ENCODE results near the gene BLNK. TPM values are rescaled to one million over a fixed set of nuclear protein-coding genes. Genes with fewer than 3 reads are reported as not detected.

Gene BLNK
- total RNA-seq, 1 donor from 2014 or later, result not detected

DNA sequence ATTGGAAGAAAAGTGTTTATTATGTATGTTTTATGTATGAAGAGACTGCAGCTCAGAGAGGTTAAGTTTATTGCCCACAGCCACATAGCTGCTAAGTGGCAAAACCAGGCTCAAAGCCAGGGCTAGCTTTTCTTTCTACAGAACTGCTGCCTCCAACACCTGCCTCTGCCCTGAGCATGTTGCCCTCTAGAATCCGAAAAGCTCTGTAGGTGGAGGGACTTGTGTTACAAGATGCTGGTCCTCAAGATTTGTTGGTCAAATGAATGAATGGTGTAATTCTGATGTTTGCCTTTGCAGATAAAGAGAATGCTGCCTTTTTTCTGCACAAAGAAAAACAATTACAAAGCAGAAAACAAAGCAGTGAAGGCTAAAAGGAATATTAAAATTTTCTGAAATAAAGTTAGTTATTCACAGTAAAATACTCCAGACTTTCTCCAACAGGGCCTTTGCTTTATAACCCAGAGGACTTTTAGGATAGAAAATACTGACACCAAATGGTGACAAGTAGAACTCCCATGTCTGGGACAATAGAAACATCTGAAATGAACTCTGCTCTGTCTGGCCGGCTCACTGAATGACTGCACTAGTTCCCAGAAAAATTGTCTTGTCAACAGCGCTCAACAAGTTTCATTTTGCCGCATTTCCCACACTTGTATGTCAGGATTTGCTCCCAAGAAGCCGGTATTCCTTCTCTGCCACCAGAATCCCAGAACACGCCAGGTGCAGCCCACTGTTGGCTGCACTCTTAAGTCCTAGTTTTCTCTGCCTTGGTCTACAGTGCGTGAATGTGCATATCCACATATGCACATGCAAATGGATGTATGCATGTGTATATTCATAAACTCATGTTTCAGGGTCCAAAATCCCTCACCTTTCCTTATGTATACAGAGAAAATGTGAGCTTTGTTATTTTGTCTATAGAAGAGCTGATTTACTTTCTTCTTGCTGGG lies 21.9 kb upstream of the BLNK start:
- Mint-ChIP-seq H3K27ac (no peak overlapping the region), H3K9me3 (no peaks in the 10 kb centered on the region), H3K27me3 (ENCODE audit: insufficient read depth, low read depth) (peaks cover 3% of the 10 kb centered on the region), H3K36me3 (no peaks in the 10 kb centered on the region), H3K4me1 (peaks cover 4% of the 10 kb centered on the region), H3K4me3 (no peak overlapping the region)
- no peak overlapping the region for H3K27ac ChIP-seq
- H3K4me3 ChIP-seq, result no peak overlapping the region
- TF ChIP-seq EZH2phosphoT487 (IDR thresholded peaks at IDR 0.05), result no peak
- TF ChIP-seq, protein P1, sequence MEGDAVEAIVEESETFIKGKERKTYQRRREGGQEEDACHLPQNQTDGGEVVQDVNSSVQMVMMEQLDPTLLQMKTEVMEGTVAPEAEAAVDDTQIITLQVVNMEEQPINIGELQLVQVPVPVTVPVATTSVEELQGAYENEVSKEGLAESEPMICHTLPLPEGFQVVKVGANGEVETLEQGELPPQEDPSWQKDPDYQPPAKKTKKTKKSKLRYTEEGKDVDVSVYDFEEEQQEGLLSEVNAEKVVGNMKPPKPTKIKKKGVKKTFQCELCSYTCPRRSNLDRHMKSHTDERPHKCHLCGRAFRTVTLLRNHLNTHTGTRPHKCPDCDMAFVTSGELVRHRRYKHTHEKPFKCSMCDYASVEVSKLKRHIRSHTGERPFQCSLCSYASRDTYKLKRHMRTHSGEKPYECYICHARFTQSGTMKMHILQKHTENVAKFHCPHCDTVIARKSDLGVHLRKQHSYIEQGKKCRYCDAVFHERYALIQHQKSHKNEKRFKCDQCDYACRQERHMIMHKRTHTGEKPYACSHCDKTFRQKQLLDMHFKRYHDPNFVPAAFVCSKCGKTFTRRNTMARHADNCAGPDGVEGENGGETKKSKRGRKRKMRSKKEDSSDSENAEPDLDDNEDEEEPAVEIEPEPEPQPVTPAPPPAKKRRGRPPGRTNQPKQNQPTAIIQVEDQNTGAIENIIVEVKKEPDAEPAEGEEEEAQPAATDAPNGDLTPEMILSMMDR (IDR thresholded peaks at IDR 0.05), result peak; percentile 74
- H3K4me1 ChIP-seq, result no peaks in the 10 kb centered on the region
- no peaks in the 10 kb centered on the region for H3K27me3 ChIP-seq
- H3K79me2 ChIP-seq (ENCODE audit: low read depth), result no peaks in the 10 kb centered on the region
- peak; percentile 61 for DNase-seq (ENCODE audit: low spot score)
- H3F3A ChIP-seq (ENCODE audit: low read depth), result no peaks in the 10 kb centered on the region
- H3K9me3 ChIP-seq (ENCODE audit: low read depth), result no peaks in the 10 kb centered on the region
- H3K36me3 ChIP-seq, result no peaks in the 10 kb centered on the region
- no peak overlapping the region for H3K4me2 ChIP-seq
- H3K9ac ChIP-seq, result no peak overlapping the region
- H4K20me1 ChIP-seq (ENCODE audit: low read depth), result no peaks in the 10 kb centered on the region
- peak overlapping the region; percentile 64 for H2AFZ ChIP-seq (replicated peaks)

DNA sequence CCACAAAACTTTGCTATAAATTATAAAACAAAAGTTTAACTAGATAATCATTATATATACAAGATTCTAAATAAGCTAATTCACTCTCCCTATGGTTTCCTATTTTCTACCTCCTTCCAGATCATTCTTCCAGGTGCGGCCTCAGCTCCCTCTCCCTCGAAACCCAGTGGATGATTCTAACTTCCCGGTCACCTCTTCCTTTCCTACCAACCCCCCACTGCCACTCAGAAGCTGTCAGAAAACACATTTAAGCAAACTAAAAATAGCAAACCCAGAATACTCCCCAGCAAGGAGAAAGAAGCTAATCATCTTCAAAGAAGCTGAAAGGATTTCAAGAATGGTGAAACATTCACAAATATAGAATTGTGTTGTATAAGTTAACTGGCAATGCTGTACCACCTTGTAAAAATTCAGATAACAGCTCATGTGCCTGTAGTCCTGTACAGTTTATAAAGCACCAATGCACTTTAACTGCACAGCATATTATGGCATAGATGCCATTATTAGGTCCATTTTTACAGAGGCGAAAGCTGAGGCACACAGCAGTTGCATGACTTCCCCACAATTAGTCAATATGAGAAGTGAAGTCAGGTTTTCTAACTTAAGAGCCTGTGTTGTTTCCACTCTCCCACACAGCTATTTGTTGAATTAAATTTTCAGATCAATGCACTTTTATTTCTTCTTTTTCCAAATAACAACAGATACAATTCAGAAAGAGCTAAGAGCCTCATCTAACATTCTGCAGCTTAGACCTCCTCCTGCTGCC lies 19.2 kb upstream of the BLNK start:
- Histone ChIP-seq H3F3A (ENCODE audit: low read depth) (no peaks in the 10 kb centered on the region), H3K9me3 (ENCODE audit: low read depth) (no peaks in the 10 kb centered on the region), H3K4me1 (no peaks in the 10 kb centered on the region), H3K79me2 (ENCODE audit: low read depth) (no peaks in the 10 kb centered on the region), H3K4me3 (no peak overlapping the region), H4K20me1 (ENCODE audit: low read depth) (no peaks in the 10 kb centered on the region), H3K27ac (no peak overlapping the region), H3K9ac (no peak overlapping the region), H3K4me2 (no peak overlapping the region), H2AFZ (replicated peaks) (peak overlapping the region; percentile 52), H3K36me3 (no peaks in the 10 kb centered on the region), H3K27me3 (no peaks in the 10 kb centered on the region)
- H3K4me3 Mint-ChIP-seq, result no peak overlapping the region
- no peak for DNase-seq (ENCODE audit: low spot score)
- H3K36me3 Mint-ChIP-seq, result no peaks in the 10 kb centered on the region
- H3K4me1 Mint-ChIP-seq, result peaks cover 10% of the 10 kb centered on the region
- TF ChIP-seq EZH2 (IDR thresholded peaks at IDR 0.05) (no peak), EZH2phosphoT487 (IDR thresholded peaks at IDR 0.05) (no peak)
- TF ChIP-seq, protein P1 (IDR thresholded peaks at IDR 0.05), result no peak
- H3K27ac Mint-ChIP-seq, result no peak overlapping the region
- peaks cover 3% of the 10 kb centered on the region for H3K27me3 Mint-ChIP-seq (ENCODE audit: insufficient read depth, low read depth)
- H3K9me3 Mint-ChIP-seq, result no peaks in the 10 kb centered on the region

DNA sequence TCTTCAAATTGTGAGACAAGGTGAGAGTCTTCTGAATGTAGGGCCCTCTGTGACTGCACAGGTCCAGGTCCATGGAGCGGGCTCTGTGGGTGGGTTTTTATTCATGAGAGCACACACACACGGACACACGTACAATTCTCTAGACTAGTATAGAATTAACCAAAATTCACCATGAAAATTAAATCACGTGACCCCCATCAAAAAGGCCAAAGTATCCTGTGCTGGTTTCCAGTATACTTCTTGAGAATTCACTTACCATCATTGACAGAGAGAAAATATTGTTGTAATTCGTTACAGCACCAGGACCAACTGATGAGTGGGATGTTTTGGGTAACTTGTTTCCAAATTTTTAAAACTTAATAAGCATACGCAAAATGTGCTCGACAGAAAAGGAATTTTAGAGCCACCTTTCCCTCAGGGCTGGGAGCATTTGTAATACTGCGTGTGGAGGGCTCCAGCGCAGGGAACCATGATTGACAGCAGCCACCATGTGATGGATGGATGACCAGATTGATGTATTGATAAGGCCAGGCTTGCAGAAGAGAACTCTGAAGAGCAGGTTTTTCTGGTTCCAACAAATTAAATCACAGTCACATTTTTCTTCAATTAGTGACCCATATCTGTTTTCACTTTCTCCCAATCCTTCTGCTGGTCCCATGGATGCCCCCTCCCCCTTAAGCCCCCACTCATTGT lies 18.0 kb upstream of the BLNK start:
- Histone ChIP-seq H3K27ac (no peak overlapping the region), H3K9me3 (ENCODE audit: low read depth) (no peaks in the 10 kb centered on the region), H3K4me1 (no peaks in the 10 kb centered on the region), H3K27me3 (no peaks in the 10 kb centered on the region), H3F3A (ENCODE audit: low read depth) (no peaks in the 10 kb centered on the region), H3K79me2 (ENCODE audit: low read depth) (no peaks in the 10 kb centered on the region), H2AFZ (replicated peaks) (no peak overlapping the region), H4K20me1 (ENCODE audit: low read depth) (no peaks in the 10 kb centered on the region), H3K36me3 (no peaks in the 10 kb centered on the region), H3K4me3 (no peak overlapping the region), H3K4me2 (no peak overlapping the region), H3K9ac (no peak overlapping the region)
- Mint-ChIP-seq H3K27ac (no peak overlapping the region), H3K36me3 (no peaks in the 10 kb centered on the region), H3K9me3 (no peaks in the 10 kb centered on the region), H3K4me3 (no peak overlapping the region), H3K4me1 (peaks cover 10% of the 10 kb centered on the region), H3K27me3 (ENCODE audit: insufficient read depth, low read depth) (peaks cover 3% of the 10 kb centered on the region)
- TF ChIP-seq EZH2 (IDR thresholded peaks at IDR 0.05) (no peak), EZH2phosphoT487 (IDR thresholded peaks at IDR 0.05) (no peak)
- TF ChIP-seq, protein P1 (IDR thresholded peaks at IDR 0.05), result no peak
- DNase-seq (ENCODE audit: low spot score), result no peak

All from neural progenitor cell (in vitro differentiated cells).